GM13977 (cell line): ENCODE results near the gene HIBADH.

Experiments used
- DNase-seq: peaks from one replicate; pipeline ENCODE4 v3.0.0; 2012; ENCODE audit warnings: low spot score
- in situ Hi-C: fragments of 300-500 bp; cut with MboI; formaldehyde crosslinking; loops from one replicate; pipeline ENCODE4 v1.12.0; 2022; ENCODE audit warnings: low sequenced_read_pairs, low pct_unique_long_range_greater_than_20kb, mixed read lengths, inconsistent platforms; ENCODE audit not compliant: unreplicated experiment
- TF ChIP-seq, protein P1 (sequence below): IDR thresholded peaks from 2 replicates; pipeline ENCODE4 v1.5.1; 2012; ENCODE audit warnings: mild to moderate bottlenecking, control low read depth; ENCODE audit not compliant: insufficient read depth; ENCODE audit errors: extremely low read depth, missing control alignments

Gene HIBADH

DNA sequence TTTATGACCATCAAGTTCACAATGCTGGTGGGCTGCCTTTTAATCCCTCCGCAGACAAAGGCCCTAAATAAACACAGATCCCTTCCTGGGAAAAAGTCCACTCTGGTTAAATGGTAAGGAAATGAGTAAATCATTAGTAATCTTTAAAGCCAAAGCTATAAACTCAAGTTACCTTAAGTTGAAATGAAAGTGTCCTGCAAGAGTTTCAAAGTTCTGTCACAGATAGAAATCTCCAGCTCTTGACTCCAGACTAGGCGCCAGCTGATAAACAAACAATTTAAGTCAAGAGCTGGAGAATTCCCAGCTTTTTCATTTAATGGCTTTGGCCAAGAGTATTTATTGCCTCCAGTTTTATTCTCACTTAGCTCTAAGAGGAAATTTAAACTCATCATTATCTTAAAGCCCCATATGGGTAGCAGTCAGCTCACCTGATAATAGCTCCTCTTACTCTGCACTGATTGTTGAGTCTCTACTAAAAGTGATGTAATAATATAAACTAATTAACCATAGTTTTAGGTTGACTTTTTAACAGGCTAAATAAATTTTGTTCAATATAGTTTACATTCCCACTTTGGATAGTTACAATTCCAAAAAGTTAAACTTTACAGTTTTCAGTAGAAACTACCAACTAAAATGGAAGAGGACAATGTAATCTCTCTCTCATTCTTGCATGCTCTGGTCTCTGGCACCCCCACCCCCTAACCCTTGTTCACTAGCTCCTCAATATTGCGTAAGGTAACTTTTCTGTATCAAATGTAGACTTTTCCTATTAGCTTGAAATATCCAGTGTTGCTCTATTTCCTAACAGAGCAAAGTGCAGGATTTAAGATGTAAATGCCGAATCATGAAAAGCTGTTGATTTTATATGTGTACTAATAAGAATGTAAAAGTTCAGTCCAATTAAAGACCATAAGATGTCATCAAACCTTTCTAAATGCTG, 56.1 kb downstream of the HIBADH start:
- TF ChIP-seq, protein P1, sequence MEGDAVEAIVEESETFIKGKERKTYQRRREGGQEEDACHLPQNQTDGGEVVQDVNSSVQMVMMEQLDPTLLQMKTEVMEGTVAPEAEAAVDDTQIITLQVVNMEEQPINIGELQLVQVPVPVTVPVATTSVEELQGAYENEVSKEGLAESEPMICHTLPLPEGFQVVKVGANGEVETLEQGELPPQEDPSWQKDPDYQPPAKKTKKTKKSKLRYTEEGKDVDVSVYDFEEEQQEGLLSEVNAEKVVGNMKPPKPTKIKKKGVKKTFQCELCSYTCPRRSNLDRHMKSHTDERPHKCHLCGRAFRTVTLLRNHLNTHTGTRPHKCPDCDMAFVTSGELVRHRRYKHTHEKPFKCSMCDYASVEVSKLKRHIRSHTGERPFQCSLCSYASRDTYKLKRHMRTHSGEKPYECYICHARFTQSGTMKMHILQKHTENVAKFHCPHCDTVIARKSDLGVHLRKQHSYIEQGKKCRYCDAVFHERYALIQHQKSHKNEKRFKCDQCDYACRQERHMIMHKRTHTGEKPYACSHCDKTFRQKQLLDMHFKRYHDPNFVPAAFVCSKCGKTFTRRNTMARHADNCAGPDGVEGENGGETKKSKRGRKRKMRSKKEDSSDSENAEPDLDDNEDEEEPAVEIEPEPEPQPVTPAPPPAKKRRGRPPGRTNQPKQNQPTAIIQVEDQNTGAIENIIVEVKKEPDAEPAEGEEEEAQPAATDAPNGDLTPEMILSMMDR, result no peak
- no peak for DNase-seq
- in situ Hi-C loops, result no loop called here

DNA sequence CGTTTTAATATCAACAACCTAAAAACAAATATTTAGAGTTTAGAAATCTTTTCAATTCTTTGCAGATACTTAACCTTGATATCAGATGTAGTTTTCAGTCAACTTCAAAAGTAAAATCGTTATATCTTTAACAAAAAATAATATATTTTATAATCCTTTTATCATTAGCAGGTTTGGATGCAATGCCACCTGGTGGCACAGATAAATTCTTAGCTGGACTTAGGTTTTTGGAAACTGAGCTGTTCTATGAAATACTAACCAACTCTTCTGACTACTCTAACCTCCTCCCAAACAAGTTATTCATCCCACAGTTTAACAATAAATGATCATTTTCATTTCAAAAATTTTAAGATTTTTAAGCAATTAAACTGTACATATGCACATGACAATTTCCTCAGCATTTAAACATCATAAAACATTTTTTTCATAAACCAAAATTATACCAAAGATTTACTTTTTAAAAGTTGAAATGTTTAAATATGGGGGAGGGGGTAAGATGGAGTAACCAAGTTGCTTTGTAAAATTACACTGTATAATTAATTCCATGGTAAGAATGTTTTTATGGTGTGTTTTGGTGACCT, 56.9 kb downstream of the HIBADH start:
- no peak for DNase-seq

DNA sequence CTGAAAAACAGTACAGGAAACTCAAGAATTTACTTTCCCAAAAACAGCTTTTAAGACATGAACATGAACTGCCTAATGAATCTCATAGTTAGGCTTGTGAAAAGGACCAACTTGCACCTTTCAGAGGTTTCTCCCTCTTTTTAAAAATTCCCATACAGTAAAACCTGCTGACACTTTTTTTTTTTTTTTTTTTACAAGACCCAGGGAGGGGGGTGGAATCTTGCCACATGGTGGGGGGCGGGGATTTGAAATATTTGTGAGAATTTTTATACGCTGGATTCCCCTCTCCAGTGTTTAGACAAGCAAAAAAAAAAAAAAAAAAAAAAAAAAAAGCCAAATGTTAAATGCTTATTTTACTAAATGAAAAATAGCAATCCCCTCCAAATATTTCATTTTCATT, 57.4 kb downstream of the HIBADH start:
- in situ Hi-C loops, result no loop called here
- TF ChIP-seq, protein P1, result no peak
- DNase-seq, result no peak

More for the DNA sequence above, 56.9 kb downstream of the HIBADH start:
- in situ Hi-C loops, result no loop called here
- TF ChIP-seq, protein P1, result peak; percentile 39

DNA sequence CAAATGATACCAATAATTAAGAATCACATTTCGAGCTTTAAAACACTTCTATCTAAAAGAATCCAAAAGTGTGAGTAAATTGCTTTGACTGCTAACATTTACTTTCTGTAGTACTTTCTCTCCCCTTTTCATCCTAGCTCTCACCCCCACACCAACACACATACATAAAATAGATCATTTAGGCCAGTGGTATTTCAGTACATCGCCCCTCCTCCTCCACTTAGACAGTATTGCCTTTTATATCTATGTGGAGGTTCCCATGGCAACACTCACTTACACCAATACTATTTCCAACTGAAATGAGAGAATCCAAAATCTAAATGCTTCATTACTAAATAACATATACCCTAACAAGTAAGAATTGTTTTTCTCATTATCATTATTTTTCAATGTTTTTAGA, 58.9 kb downstream of the HIBADH start:
- TF ChIP-seq, protein P1, result no peak
- no peak for DNase-seq
- in situ Hi-C loops, result no loop called here

DNA sequence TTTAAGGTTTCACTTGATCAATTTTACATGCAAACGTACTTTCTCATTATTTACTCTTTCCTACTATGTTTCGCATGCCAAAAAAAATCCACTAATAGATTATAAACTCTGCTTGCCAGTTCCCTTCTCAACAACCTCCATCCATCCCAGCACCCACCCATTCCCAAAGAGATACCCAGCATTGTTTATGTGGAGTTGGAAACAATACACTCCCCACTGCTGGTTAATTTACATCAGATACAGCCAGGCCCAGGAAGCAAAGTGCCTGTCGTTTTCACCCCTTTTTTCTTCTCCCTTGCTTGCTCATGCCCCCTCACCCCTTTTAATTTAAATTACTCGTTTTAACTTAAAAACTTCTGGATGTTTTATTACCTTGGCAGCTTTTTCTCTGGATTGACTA, 59.9 kb downstream of the HIBADH start:
- no peak for DNase-seq
- in situ Hi-C loops, result no loop called here
- TF ChIP-seq, protein P1, result no peak

DNA sequence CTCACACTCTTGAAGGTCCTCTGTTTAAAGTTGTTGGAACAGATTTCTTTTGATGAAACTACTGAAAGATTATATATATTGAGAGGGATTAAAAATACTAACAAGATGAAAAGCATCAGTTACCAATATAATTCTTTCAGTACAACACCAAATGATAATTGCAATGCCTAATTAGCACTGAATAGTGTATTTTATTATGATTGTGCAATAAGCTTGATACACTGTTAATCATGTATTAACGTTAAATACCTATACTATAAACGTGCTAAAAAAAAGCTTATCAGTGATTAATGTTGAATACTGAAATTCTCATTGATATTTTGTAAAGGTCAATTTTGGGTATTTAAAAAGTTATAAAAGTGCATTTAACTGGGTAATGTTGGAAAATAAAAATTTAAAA, 61.5 kb downstream of the HIBADH start:
- TF ChIP-seq, protein P1, result no peak
- no peak for DNase-seq
- in situ Hi-C loops, result no loop called here
